ENCODE measurements around the gene PRKAB2.

DNA sequence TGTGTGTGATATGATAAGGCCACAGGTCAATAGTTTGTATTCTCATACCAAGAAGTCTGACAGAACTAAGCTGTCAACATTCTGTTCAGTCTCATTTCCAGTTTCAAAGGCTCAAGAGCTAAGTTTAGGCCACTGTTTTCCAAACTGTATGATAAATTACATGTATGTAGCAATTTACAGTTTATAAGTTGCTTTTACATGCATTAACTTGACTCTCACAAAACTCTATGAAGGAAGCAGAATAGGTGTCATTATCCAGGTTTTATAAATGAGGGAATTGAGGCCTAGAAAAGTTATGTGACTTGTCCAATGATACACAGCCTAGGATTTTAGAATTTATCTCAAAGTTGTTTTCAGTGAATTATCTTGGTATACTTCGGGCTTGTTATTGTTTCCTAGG lies 29.5 kb upstream of the PRKAB2 start:
- TF ChIP-seq, protein P1, sequence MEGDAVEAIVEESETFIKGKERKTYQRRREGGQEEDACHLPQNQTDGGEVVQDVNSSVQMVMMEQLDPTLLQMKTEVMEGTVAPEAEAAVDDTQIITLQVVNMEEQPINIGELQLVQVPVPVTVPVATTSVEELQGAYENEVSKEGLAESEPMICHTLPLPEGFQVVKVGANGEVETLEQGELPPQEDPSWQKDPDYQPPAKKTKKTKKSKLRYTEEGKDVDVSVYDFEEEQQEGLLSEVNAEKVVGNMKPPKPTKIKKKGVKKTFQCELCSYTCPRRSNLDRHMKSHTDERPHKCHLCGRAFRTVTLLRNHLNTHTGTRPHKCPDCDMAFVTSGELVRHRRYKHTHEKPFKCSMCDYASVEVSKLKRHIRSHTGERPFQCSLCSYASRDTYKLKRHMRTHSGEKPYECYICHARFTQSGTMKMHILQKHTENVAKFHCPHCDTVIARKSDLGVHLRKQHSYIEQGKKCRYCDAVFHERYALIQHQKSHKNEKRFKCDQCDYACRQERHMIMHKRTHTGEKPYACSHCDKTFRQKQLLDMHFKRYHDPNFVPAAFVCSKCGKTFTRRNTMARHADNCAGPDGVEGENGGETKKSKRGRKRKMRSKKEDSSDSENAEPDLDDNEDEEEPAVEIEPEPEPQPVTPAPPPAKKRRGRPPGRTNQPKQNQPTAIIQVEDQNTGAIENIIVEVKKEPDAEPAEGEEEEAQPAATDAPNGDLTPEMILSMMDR (IDR thresholded peaks at IDR 0.05; ENCODE audit: borderline replicate concordance, extremely low read depth, low read length, poor library complexity, severe bottlenecking), result no peak
- TF ChIP-seq EZH2 (IDR thresholded peaks at IDR 0.05; ENCODE audit: borderline replicate concordance, low read depth, low read length, severe bottlenecking), result no peak
